ENCODE results near the gene AKR7A2. TPM values are rescaled to one million over a fixed set of nuclear protein-coding genes. Genes with fewer than 3 reads are reported as not detected.

AKR7A2 gene
- total and polyA plus RNA-seq, 12 donors = 6.8 to 48.5 (median 43.0) TPM

DNA sequence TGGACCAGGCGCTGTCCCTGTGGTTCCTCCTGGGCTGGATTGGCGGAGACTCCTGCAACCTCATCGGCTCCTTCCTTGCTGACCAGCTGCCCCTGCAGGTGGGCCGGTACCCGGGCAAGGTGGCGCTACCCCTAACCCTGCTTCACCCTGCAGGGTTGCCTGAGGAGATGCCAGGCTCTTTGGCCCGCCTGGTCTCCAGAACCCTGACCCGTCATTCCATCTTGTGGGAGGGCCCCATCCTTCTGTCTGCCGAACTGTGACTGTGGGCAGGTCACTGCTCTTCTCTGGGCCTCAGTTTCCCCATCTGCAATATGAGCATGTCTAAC lies 12.7 kb upstream of the AKR7A2 start:
- ATAC-seq (no peak), DNase-seq (no peak)
- H3K27me3 ChIP-seq = no peaks in the 10 kb centered on the region
- H3K27ac ChIP-seq = no peak overlapping the region
- H3K36me3 ChIP-seq = peaks cover 0 to 87% (median 38%) of the 10 kb centered on the region in 9 donors
- H3K9me3 ChIP-seq = no peaks in the 10 kb centered on the region
- TF ChIP-seq, protein P1, sequence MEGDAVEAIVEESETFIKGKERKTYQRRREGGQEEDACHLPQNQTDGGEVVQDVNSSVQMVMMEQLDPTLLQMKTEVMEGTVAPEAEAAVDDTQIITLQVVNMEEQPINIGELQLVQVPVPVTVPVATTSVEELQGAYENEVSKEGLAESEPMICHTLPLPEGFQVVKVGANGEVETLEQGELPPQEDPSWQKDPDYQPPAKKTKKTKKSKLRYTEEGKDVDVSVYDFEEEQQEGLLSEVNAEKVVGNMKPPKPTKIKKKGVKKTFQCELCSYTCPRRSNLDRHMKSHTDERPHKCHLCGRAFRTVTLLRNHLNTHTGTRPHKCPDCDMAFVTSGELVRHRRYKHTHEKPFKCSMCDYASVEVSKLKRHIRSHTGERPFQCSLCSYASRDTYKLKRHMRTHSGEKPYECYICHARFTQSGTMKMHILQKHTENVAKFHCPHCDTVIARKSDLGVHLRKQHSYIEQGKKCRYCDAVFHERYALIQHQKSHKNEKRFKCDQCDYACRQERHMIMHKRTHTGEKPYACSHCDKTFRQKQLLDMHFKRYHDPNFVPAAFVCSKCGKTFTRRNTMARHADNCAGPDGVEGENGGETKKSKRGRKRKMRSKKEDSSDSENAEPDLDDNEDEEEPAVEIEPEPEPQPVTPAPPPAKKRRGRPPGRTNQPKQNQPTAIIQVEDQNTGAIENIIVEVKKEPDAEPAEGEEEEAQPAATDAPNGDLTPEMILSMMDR (IDR thresholded peaks at IDR 0.05) = no peak
- H3K4me1 ChIP-seq = no peaks in the 10 kb centered on the region
- H3K4me3 ChIP-seq = no peak overlapping the region
- intact Hi-C loops (cut with DNase I) = no loop called here
- WGBS, 2 donors = 98 to 99% methylated on average over 9 of the region's 9 CpGs

DNA sequence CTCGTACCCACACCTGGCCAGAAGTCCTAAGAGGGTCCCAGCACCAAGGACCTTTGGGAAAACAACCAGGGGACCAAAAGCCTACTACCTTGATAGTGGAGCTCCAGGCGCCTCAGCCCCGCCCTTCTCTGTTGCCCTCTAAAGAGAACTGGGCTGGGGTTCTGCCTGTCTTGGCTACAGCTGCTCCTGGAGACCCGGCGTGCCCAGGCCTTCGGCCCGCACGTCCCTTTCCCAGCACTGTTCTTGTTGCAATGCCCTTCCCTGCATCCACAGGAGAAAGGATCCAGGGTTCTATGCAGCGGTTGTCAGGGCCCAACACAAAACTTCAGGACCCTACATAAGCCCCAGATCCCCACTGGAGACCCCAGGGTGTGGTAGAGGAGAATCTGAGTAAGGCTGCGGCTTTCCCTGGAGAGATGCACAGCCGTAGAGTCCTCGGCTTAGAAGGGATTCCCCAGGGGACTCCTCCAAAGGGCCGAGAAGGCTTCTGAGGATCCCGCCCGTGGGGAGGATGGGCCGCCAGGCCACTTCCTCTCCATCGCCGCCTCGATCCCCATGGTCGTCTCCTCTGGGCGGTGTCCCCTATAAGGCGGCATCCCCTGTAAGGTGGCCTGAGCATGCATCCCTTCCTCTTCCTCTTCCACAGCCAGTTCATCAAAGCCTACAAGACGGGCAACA lies 12.2 kb upstream of the AKR7A2 start:
- TF ChIP-seq, protein P1 (IDR thresholded peaks at IDR 0.05) = no peak
- no peaks in the 10 kb centered on the region for H3K27me3 ChIP-seq
- H3K4me1 ChIP-seq = no peaks in the 10 kb centered on the region
- ATAC-seq (no peak), DNase-seq (no peak)
- H3K36me3 ChIP-seq = peaks cover 0 to 87% (median 38%) of the 10 kb centered on the region in 9 donors
- H3K9me3 ChIP-seq = no peaks in the 10 kb centered on the region
- WGBS, 2 donors = 89% methylated on average over 23 of the region's 23 CpGs
- intact Hi-C loops (cut with DNase I) = no loop called here
- no peak overlapping the region for H3K27ac ChIP-seq
- no peak overlapping the region for H3K4me3 ChIP-seq

DNA sequence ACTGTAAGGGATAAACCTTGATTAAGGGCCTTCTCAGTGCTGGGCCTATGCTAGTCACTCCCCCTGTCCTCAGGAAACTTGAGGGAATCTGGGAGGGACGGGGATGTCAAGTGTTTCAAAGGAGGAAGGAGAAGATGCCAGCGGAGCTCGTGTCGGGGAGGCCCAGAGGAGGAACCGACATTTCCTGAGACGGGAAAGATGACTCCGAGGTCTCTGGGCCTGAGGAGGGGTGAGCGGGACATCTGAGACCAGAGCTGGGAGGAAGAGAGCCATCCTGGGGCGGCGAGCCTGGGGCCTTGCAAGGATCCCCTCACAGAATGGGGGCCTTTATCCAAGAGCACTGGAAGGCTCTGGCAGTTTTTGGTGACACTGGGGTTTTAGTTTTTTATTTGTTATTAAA lies 10.5 kb upstream of the AKR7A2 start:
- Histone ChIP-seq H3K27me3 (no peaks in the 10 kb centered on the region), H3K27ac (no peak overlapping the region), H3K36me3 (peaks cover 0 to 87% (median 26%) of the 10 kb centered on the region in 9 donors), H3K4me3 (no peak overlapping the region), H3K4me1 (peaks cover 0 to 1% (median 0%) of the 10 kb centered on the region in 9 donors), H3K9me3 (no peaks in the 10 kb centered on the region)
- no peak for ATAC-seq
- TF ChIP-seq, protein P1 (IDR thresholded peaks at IDR 0.05) = no peak
- intact Hi-C loops (cut with DNase I) = no loop called here
- no peak for DNase-seq
- WGBS, 2 donors = 64 to 70% methylated on average over 10 of the region's 10 CpGs

DNA sequence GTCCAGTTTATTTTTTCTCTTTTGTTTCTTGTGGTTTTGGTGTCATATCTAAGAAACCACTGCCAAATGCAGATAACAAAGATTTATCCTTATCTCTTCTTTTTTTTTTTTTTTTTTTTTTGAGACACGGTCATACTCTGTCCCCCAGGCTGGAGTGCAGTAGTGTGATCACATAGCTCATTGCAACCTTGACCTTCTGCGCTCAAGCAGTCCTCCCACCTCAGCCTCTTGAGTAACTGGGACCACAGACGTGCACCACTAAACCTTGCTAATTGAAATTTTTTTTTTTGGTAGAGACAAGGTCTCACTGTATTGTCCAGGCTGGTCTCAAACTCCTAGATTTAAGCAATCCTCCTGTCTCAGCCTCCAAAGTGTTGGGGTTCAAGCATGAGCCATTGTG lies 9.1 kb upstream of the AKR7A2 start:
- Histone ChIP-seq H3K36me3 (peaks cover 0 to 77% (median 21%) of the 10 kb centered on the region in 9 donors), H3K4me3 (no peak overlapping the region), H3K4me1 (peaks cover 0 to 13% (median 0%) of the 10 kb centered on the region in 9 donors), H3K27me3 (no peaks in the 10 kb centered on the region), H3K27ac (no peak overlapping the region), H3K9me3 (no peaks in the 10 kb centered on the region)
- no peak for ATAC-seq
- 95 to 98% methylated on average over 3 of the region's 3 CpGs for WGBS, 2 donors
- intact Hi-C loops (cut with DNase I) = no loop called here
- no peak for DNase-seq
- TF ChIP-seq, protein P1 (IDR thresholded peaks at IDR 0.05) = no peak

Data from heart right ventricle (tissue), 16 donors.